Superior temporal gyrus (tissue), 1 donor: Measurements from ENCODE around the gene GABBR2.

Source experiments
- DNase-seq: peaks from one replicate; pipeline ENCODE4 v3.0.0-alpha.2; 2016; ENCODE audit errors: extremely low spot score

The GABBR2 gene

GRCh38 chr9:98370300-98370975 lies 338.3 kb downstream of the GABBR2 start:
- no peak for DNase-seq

GRCh38 chr9:98369896-98370295 lies 338.8 kb downstream of the GABBR2 start:
- no peak for DNase-seq

- no peak for DNase-seq
Observed at GRCh38 chr9:98369471-98369870, 339.3 kb downstream of the GABBR2 start.

GRCh38 chr9:98369066-98369425 lies 339.7 kb downstream of the GABBR2 start:
- DNase-seq, result no peak

- DNase-seq, result no peak
Observed at GRCh38 chr9:98368366-98369065, 340.2 kb downstream of the GABBR2 start.

- no peak for DNase-seq
Observed at GRCh38 chr9:98367923-98368322, 340.8 kb downstream of the GABBR2 start.

- DNase-seq, result no peak
Observed at GRCh38 chr9:98367371-98367900, 341.3 kb downstream of the GABBR2 start.

- no peak for DNase-seq
Observed at GRCh38 chr9:98365781-98366180, 343.0 kb downstream of the GABBR2 start.

GRCh38 chr9:98365227-98365669 lies 343.5 kb downstream of the GABBR2 start:
- no peak for DNase-seq

GRCh38 chr9:98364086-98364485 lies 344.6 kb downstream of the GABBR2 start:
- DNase-seq, result no peak

GRCh38 chr9:98363644-98364043 lies 345.1 kb downstream of the GABBR2 start:
- DNase-seq, result no peak

- no peak for DNase-seq
Observed at GRCh38 chr9:98362624-98363252, 346.0 kb downstream of the GABBR2 start.

- DNase-seq, result no peak
Observed at GRCh38 chr9:98361645-98362044, 347.1 kb downstream of the GABBR2 start.

GRCh38 chr9:98360176-98360708 lies 348.5 kb downstream of the GABBR2 start:
- no peak for DNase-seq

GRCh38 chr9:98359569-98359968 lies 349.2 kb downstream of the GABBR2 start:
- no peak for DNase-seq

GRCh38 chr9:98357921-98358535 lies 350.7 kb downstream of the GABBR2 start:
- DNase-seq, result no peak

GRCh38 chr9:98356953-98357690 lies 351.6 kb downstream of the GABBR2 start:
- DNase-seq, result no peak

GRCh38 chr9:98356326-98356725 lies 352.4 kb downstream of the GABBR2 start:
- no peak for DNase-seq

GRCh38 chr9:98351370-98351769 lies 357.4 kb downstream of the GABBR2 start:
- no peak for DNase-seq

GRCh38 chr9:98347642-98348041 lies 361.1 kb downstream of the GABBR2 start:
- no peak for DNase-seq

- DNase-seq, result no peak
Observed at GRCh38 chr9:98345011-98345410, 363.7 kb downstream of the GABBR2 start.
